Parathyroid adenoma (tissue), 2 donors: ENCODE results near the gene OSBPL5.
A peak's percentile ranks its signal among the peaks of the same experiment; 100 is the strongest.

Experiments
- H2AFZ ChIP-seq: fragments of 300-600 bp; sonication (generic); one replicate; pipeline ENCODE4 v1.7.0; 2017; ENCODE audit warnings: antibody characterized with exemption, mild to moderate bottlenecking
- H3K27ac ChIP-seq: fragments of 300-600 bp; sonication (generic); one replicate; pipeline ENCODE4 v1.7.0; 2017
- H3K27me3 ChIP-seq: fragments of 300-600 bp; sonication (generic); one replicate; pipeline ENCODE4 v1.7.0; 2017; ENCODE audit warnings: low read length; ENCODE audit not compliant: control insufficient read depth, insufficient read depth
- H3K36me3 ChIP-seq: fragments of 300-600 bp; sonication (generic); one replicate; pipeline ENCODE4 v1.7.0; 2017; ENCODE audit warnings: low read length; ENCODE audit not compliant: control insufficient read depth, insufficient read depth
- H3K4me1 ChIP-seq: fragments of 300-600 bp; sonication (generic); one replicate; pipeline ENCODE4 v1.7.0; 2017; ENCODE audit warnings: control low read depth
- H3K4me2 ChIP-seq: fragments of 300-600 bp; sonication (generic); one replicate; pipeline ENCODE4 v1.7.0; 2017; ENCODE audit warnings: low read length
- H3K4me3 ChIP-seq: fragments of 300-600 bp; sonication (generic); one replicate; pipeline ENCODE4 v1.7.0; 2017; ENCODE audit warnings: low read depth, low read length
- H3K79me2 ChIP-seq: fragments of 300-600 bp; sonication (generic); one replicate; pipeline ENCODE4 v1.7.0; 2017; ENCODE audit warnings: control low read depth
- H3K9ac ChIP-seq: fragments of 300-600 bp; sonication (generic); one replicate; pipeline ENCODE4 v1.7.0; 2017; ENCODE audit warnings: mild to moderate bottlenecking
- H3K9me3 ChIP-seq: fragments of 300-600 bp; sonication (generic); one replicate; pipeline ENCODE4 v1.7.0; 2017; ENCODE audit warnings: low read length; ENCODE audit not compliant: control insufficient read depth
- TF ChIP-seq, protein P1 (sequence below): fragments of 300-600 bp; sonication (generic); IDR thresholded peaks from one replicate; pipeline ENCODE4 v1.7.0; 2017; ENCODE audit warnings: antibody characterized with exemption, mild to moderate bottlenecking
- donor health status: primary hyperparathyroidism.

Gene OSBPL5

DNA sequence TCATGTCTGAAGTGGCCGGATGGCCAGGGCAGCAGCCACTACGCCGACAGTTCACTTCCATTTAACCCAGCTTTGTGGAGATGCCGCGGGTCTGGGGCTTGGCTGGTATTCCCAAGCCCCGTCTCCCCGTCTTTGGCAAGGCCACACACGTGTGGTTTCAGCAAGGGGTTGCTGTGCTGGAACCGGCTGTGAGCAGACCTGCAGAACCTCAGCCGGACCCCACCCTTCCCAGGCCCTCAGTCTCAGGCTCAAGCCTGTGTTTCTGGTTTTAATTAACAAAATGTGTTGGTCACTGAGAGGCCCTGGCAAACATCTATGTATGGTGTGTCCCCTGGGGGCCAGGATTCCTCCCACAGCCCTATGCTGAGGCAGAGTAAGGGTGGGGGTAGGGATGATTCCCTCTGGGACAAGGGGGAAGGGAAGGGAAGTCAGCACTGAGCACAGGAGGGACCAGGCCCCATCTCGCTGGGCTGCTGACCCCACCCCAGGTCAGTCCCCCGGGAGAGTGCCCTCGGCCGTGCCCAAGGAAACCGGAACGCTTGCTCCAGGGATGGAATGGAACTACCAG lies 9.3 kb downstream of the OSBPL5 start:
- Histone ChIP-seq H2AFZ (no peak overlapping the region), H3K4me3 (no peak overlapping the region), H3K4me1 (peaks cover 3% of the 10 kb centered on the region), H3K79me2 (peaks cover 1% of the 10 kb centered on the region), H3K27ac (peak overlapping the region; percentile 15), H3K4me2 (no peak overlapping the region), H3K27me3 (no peaks in the 10 kb centered on the region), H3K9me3 (no peaks in the 10 kb centered on the region), H3K9ac (no peak overlapping the region), H3K36me3 (no peaks in the 10 kb centered on the region)
- TF ChIP-seq, protein P1, sequence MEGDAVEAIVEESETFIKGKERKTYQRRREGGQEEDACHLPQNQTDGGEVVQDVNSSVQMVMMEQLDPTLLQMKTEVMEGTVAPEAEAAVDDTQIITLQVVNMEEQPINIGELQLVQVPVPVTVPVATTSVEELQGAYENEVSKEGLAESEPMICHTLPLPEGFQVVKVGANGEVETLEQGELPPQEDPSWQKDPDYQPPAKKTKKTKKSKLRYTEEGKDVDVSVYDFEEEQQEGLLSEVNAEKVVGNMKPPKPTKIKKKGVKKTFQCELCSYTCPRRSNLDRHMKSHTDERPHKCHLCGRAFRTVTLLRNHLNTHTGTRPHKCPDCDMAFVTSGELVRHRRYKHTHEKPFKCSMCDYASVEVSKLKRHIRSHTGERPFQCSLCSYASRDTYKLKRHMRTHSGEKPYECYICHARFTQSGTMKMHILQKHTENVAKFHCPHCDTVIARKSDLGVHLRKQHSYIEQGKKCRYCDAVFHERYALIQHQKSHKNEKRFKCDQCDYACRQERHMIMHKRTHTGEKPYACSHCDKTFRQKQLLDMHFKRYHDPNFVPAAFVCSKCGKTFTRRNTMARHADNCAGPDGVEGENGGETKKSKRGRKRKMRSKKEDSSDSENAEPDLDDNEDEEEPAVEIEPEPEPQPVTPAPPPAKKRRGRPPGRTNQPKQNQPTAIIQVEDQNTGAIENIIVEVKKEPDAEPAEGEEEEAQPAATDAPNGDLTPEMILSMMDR, result no peak

DNA sequence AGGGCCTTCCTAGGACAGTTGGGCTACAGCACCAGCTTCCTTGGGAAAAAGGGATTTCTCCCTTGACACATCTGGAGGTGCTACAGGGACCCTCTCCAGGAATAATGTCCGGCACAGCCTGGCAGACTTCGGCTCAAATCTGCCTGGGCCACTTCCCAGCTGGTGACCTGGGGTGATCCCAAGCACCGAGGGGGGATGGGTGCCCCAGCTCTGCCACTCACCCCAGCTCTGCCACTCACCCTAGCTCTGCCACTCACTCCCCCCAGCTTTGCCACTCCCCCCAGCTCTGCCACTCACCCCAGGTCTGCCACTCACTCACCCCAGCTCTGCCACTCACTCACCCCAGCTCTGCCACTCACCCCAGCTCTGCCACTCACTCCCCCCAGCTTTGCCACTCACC lies 9.9 kb downstream of the OSBPL5 start:
- Histone ChIP-seq H3K36me3 (no peaks in the 10 kb centered on the region), H3K9ac (no peak overlapping the region), H3K27me3 (no peaks in the 10 kb centered on the region), H3K4me2 (no peak overlapping the region), H3K4me3 (no peak overlapping the region), H2AFZ (no peak overlapping the region), H3K4me1 (peaks cover 3% of the 10 kb centered on the region), H3K9me3 (no peaks in the 10 kb centered on the region), H3K79me2 (peaks cover 2% of the 10 kb centered on the region), H3K27ac (no peak overlapping the region)
- TF ChIP-seq, protein P1, result no peak

DNA sequence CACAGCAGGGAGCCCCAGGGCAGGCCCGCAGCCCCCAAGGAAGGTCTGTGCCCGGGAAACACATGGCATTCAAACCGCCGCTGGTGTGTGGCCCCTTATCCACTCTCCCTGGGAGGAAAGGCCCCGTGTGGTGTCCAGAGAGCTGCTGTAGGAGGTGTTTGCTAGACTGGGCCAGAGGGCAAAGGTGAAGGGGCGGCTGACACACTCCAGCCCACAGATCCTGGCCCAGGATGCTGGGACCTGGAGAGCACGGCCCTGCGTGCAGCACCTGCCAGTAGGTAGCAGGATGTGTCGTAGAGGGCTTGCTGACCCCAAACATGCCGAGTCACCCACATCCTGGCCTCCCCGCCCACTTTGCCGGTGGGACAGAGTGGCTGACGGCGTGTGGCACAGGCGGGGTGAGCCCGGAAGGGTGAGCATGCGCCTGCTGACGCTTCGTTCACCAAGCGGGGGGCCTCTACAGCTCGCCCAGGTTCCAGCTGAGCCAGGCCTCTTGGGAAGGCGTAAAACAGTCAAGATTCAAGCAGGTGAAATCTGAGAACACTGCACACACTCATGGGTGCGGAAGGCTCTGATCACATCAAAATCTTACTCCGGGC lies 11.0 kb downstream of the OSBPL5 start:
- Histone ChIP-seq H3K27ac (peak overlapping the region; percentile 11), H3K4me1 (peaks cover 3% of the 10 kb centered on the region), H3K9ac (no peak overlapping the region), H3K4me3 (no peak overlapping the region), H3K9me3 (no peaks in the 10 kb centered on the region), H3K27me3 (no peaks in the 10 kb centered on the region), H2AFZ (peak overlapping the region; percentile 22), H3K36me3 (no peaks in the 10 kb centered on the region), H3K79me2 (peaks cover 2% of the 10 kb centered on the region), H3K4me2 (no peak overlapping the region)
- TF ChIP-seq, protein P1, result no peak

DNA sequence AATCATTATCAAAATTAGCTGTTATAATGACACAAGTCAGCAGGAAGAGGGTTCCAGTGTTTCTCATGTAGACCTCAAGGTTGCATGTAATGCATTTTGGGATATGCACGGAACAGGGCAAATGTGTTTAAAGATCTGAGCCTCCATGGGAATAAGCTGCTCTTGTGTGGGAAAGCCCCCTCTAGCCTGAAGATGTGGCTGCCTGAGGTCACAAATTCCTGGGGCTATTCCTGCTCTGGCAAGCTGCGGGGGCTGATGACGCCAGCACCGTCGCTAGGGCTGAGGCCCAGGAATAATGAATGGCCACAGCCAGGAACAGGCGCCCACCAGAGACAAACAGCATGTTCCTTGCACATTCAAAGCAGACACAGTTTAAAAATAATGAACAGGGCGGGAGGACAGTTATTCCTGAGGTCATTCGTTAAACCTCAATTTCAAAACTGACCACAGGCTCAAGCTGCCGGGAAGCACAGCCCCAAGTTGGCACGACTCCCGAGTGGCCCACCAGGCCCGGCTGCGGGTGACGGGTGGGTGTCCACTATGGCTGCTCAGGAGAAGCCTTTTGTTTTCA lies 11.7 kb downstream of the OSBPL5 start:
- Histone ChIP-seq H3K4me2 (no peak overlapping the region), H3K79me2 (peaks cover 2% of the 10 kb centered on the region), H3K9ac (no peak overlapping the region), H2AFZ (no peak overlapping the region), H3K4me3 (no peak overlapping the region), H3K9me3 (no peaks in the 10 kb centered on the region), H3K27me3 (no peaks in the 10 kb centered on the region), H3K27ac (no peak overlapping the region), H3K4me1 (peaks cover 3% of the 10 kb centered on the region), H3K36me3 (no peaks in the 10 kb centered on the region)
- TF ChIP-seq, protein P1, result no peak
